K562 (cell line): Measurements from ENCODE around the gene SPTLC1. TPM values are rescaled to one million over a fixed set of nuclear protein-coding genes. Genes with fewer than 3 reads are reported as not detected.

Experiments
- ATAC-seq: fragments of 200-7000 bp; cut with Tn5 transposase; 3 replicates; pipeline ENCODE4 v1.9.1; 2020; ENCODE audit warnings: moderate library complexity
- BruUV-seq: library from RNA; stranded (reverse); fragments of 400-500 nt; replicated peaks from 2 replicates; lab custom pipeline; 2021; lab: Mats Ljungman, UMichigan
- CTCF ChIA-PET: fragments of 300-600 bp; formaldehyde crosslinking; extraction: SDS; loops from one replicate; lab custom pipeline; 2021; ENCODE audit warnings: low intra/inter-chr PET ratio; lab: Yijun Ruan, JAX
- POLR2A ChIA-PET: fragments of 300-600, 350-650 bp; sonication (Branson Sonifier 250); formaldehyde crosslinking; extraction: SDS; loops from one replicate; lab custom pipeline; 2021; ENCODE audit warnings: antibody characterized with exemption, inconsistent platforms; lab: Yijun Ruan, JAX
- DNase-seq, 4 experiments: peaks; one replicate each; pipeline versions ENCODE4 v3.0.0 to v3.0.0-alpha.2; 2011 to 2018; ENCODE audit warnings: low spot score in 3 of 4, mixed read lengths in 3 of 4; ENCODE audit errors: extremely low read depth in 1 of 4
- FAIRE-seq: peaks from 2 replicates; lab custom pipeline; 2011; peaks lifted over from hg19 to GRCh38; lab: Jason Lieb, UNC
- H2AFZ ChIP-seq: 2 replicates; pipeline ENCODE4 v1.6.0; 2011; ENCODE audit warnings: low read depth, low read length, control low read depth, inconsistent platforms
- H3K27ac ChIP-seq: fragments of 200-600 bp; 3 replicates; pipeline ENCODE4 v1.8.0; 2011; ENCODE audit warnings: low read depth, mild to moderate bottlenecking, control low read depth, inconsistent platforms, low read length, moderate library complexity, mixed read lengths; ENCODE audit errors: extremely low read depth
- H3K27me3 ChIP-seq, 2 experiments: fragments of 300-600 bp in 1 of 2; 2 replicates in 1 of 2; 3 replicates in 1 of 2; pipeline versions ENCODE4 v1.6.0 to v1.8.0; 2011; ENCODE audit warnings: inconsistent platforms in 2 of 2, low read length in 2 of 2, mild to moderate bottlenecking in 1 of 2, mixed read lengths in 1 of 2, moderate library complexity in 1 of 2; ENCODE audit not compliant: control insufficient read depth in 2 of 2, insufficient read depth in 2 of 2
- H3K36me3 ChIP-seq: fragments of 300-600 bp; 3 replicates; pipeline ENCODE4 v1.8.0; 2011; ENCODE audit warnings: mild to moderate bottlenecking, low read length, inconsistent platforms; ENCODE audit not compliant: control insufficient read depth, insufficient read depth
- H3K4me1 ChIP-seq, 2 experiments: fragments of 200-600 bp in 1 of 2; replicated peaks in 1 of 2; 2 replicates in 1 of 2; 3 replicates in 1 of 2; pipeline versions ENCODE4 v1.5.1 to v1.8.0; 2011; ENCODE audit warnings: inconsistent platforms in 2 of 2, low read length in 2 of 2, mild to moderate bottlenecking in 1 of 2, mixed read lengths in 1 of 2, moderate library complexity in 1 of 2; ENCODE audit not compliant: control insufficient read depth in 2 of 2, insufficient read depth in 2 of 2
- H3K4me2 ChIP-seq: 2 replicates; pipeline ENCODE4 v1.6.1; 2011; ENCODE audit warnings: low read length, control low read depth, inconsistent platforms, mixed read lengths; ENCODE audit not compliant: insufficient read depth
- H3K4me3 ChIP-seq: fragments of 200-600 bp; sonication (generic), shearing (Covaris generic); 2 replicates; pipeline ENCODE4 v1.5.1; 2016; ENCODE audit warnings: control low read depth, inconsistent platforms
- H3K79me2 ChIP-seq: fragments of 200-600 bp; 3 replicates; pipeline ENCODE4 v1.8.0; 2011; ENCODE audit warnings: low read length, inconsistent platforms; ENCODE audit not compliant: control insufficient read depth, insufficient read depth
- H3K9ac ChIP-seq, 2 experiments: 2 replicates each; pipeline versions ENCODE4 v1.6.0 to v1.6.1; 2011; ENCODE audit warnings: low read depth in 2 of 2, low read length in 2 of 2, control low read depth in 1 of 2, inconsistent platforms in 1 of 2, mild to moderate bottlenecking in 1 of 2, mixed read lengths in 1 of 2; ENCODE audit not compliant: insufficient read depth in 1 of 2
- H3K9me1 ChIP-seq: one replicate; pipeline ENCODE4 v1.6.0; 2011; ENCODE audit warnings: inconsistent platforms, mild to moderate bottlenecking, low read length, moderate library complexity; ENCODE audit not compliant: control insufficient read depth, insufficient read depth
- H3K9me3 ChIP-seq: replicated peaks from 2 replicates; pipeline ENCODE4 v1.5.1; 2011; ENCODE audit warnings: low read depth, low read length, inconsistent platforms; ENCODE audit not compliant: control insufficient read depth, insufficient read depth
- H4K20me1 ChIP-seq: replicated peaks from 2 replicates; pipeline ENCODE4 v1.6.1; 2011; ENCODE audit warnings: low read length, inconsistent platforms, mixed read lengths; ENCODE audit not compliant: control insufficient read depth, insufficient read depth
- ARID2 ChIP-seq: fragments of 450-650 bp; IDR thresholded peaks from 2 replicates; pipeline ENCODE4 v1.6.1; 2017; ENCODE audit warnings: antibody characterized with exemption, mild to moderate bottlenecking
- EHMT2 ChIP-seq: fragments of 450-650 bp; IDR thresholded peaks from 2 replicates; pipeline ENCODE4 v1.6.1; 2018; ENCODE audit warnings: antibody characterized with exemption
- ELF1 ChIP-seq: fragments of 200-800 bp; sonication (Bioruptor generic); IDR thresholded peaks from 2 replicates; pipeline ENCODE4 v1.6.1; 2016; ENCODE audit warnings: missing genetic modification characterization, missing compliant biosample characterization
- RNF2 ChIP-seq: sonication (generic); IDR thresholded peaks from 2 replicates; pipeline ENCODE4 v1.6.1; 2016
- SMARCC2 ChIP-seq: fragments of 450-650 bp; IDR thresholded peaks from 2 replicates; pipeline ENCODE4 v1.6.1; 2017; ENCODE audit warnings: antibody characterized with exemption, moderate library complexity, mild to moderate bottlenecking, low read depth
- ZNF143 ChIP-seq: sonication (generic); formaldehyde crosslinking; IDR thresholded peaks from 2 replicates; pipeline ENCODE4 v1.9.0; 2022; ENCODE audit warnings: mild to moderate bottlenecking, missing genetic modification reagents
- WGBS: fragments of 100-300 bp; shearing (Covaris generic); methylation state at CpG from one replicate; pipeline ENCODE4 v1.1.6; 2016; ENCODE audit warnings: low coverage, mixed read lengths; ENCODE audit not compliant: insufficient coverage; ENCODE audit errors: missing lambda C conversion rate; 5-methylcytosine and 5-hydroxymethylcytosine counted together
- in situ Hi-C: fragments of 300-500 bp; cut with MboI; formaldehyde crosslinking; loops from 4 replicates; pipeline ENCODE4 v1.15.0; 2018; ENCODE audit warnings: inconsistent platforms, mixed read lengths
- intact Hi-C: fragments of 100-400 bp; cut with micrococcal nuclease; formaldehyde crosslinking; loops from 2 replicates; pipeline ENCODE4 v1.14.2; 2022
- polyA plus RNA-seq, 8 experiments: library from polyadenylated mRNA; depleted of rRNA in 4 of 8; stranded (reverse) in 5 of 8; unstranded in 3 of 8; fragments of >200 nt; fragmentation: Nextera tagmentation in 2 of 8; fragmentation: Illumina TruSeq in 1 of 8; extraction: Ambion mirVana in 2 of 8; extraction: Trizol in 1 of 8; gene quantifications; 2 replicates each; pipeline versions ENCODE4 v1.2.1 to v1.2.3, GENCODE V29; 2011 to 2014; ENCODE audit warnings: inconsistent platforms in 1 of 8, missing spikeins in 1 of 8
- total RNA-seq, 7 experiments: library from RNA; depleted of rRNA in 6 of 7; stranded (reverse); fragments of >200 nt in 6 of 7; fragmentation: Illumina TruSeq in 2 of 7; extraction: Trizol in 2 of 7; gene quantifications; 2 replicates each; pipeline versions ENCODE4 v1.2.1 to v1.2.3, GENCODE V29; 2011 to 2021; ENCODE audit warnings: low replicate concordance in 1 of 7
- TF ChIP-seq, protein P1 (sequence below): sonication (generic); formaldehyde crosslinking; IDR thresholded peaks from 2 replicates; pipeline ENCODE4 v1.8.1; 2022; ENCODE audit warnings: missing genetic modification reagents

SPTLC1 gene
- total and polyA plus RNA-seq, 9 of the 15 experiments (the other 6 are each of a cell fraction or from before 2014, with no cell fraction given), result 58.8 to 125 (median 84.5) TPM

DNA sequence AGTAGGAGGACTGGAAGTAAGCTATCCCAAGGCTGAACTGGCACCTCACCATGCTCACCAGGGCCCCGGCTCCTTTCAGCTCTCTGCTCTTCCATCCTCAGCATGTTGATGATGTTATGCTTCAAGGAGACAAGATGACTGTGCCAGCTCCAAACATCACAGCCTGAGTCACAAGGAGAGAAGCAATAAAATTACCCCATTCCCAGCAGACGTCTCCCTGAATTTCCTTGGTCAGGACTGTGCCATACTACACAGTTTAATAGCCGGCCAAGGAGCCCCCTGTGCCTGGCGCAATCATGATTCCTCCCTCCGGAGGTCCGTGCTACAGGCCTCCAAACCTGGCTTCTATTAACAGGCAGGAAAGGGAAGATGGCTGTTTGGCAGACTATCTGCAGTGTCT lies 114.0 kb downstream of the SPTLC1 start:
- WGBS, result 0% methylated on average over 6 of the region's 6 CpGs
- no TSS peak for BruUV-seq
- Histone ChIP-seq H3K79me2 (no peaks in the 10 kb centered on the region), H3K9me1 (peaks cover 4% of the 10 kb centered on the region), H3K4me2 (no peak overlapping the region), H3K36me3 (no peaks in the 10 kb centered on the region), H3K4me3 (no peak overlapping the region), H3K9ac (no peak overlapping the region), H3K4me1 (peaks cover 0 to 6% of the 10 kb centered on the region in 2 experiments; a peak in 2 of 5 replicates), H2AFZ (no peak overlapping the region), H3K27ac (no peak overlapping the region), H4K20me1 (no peaks in the 10 kb centered on the region), H3K27me3 (peaks cover 15 to 34% of the 10 kb centered on the region in 2 experiments; a peak in 4 of 5 replicates), H3K9me3 (no peaks in the 10 kb centered on the region)
- no peak for DNase-seq
- POLR2A ChIA-PET, result interaction anchor here (0.7 kb wide), 1 partner anchor 15 kb away, joined by 4 read pairs; no protein-coding TSS in a partner anchor
- in situ Hi-C loops, result no loop called here
- FAIRE-seq, result no peak
- intact Hi-C loops, result no loop called here
- TF ChIP-seq ARID2 (no peak), ZNF143 (CRISPR knock-in tag) (no peak), ELF1 (tag) (no peak), RNF2 (no peak), SMARCC2 (no peak), EHMT2 (no peak)
- TF ChIP-seq, protein P1, sequence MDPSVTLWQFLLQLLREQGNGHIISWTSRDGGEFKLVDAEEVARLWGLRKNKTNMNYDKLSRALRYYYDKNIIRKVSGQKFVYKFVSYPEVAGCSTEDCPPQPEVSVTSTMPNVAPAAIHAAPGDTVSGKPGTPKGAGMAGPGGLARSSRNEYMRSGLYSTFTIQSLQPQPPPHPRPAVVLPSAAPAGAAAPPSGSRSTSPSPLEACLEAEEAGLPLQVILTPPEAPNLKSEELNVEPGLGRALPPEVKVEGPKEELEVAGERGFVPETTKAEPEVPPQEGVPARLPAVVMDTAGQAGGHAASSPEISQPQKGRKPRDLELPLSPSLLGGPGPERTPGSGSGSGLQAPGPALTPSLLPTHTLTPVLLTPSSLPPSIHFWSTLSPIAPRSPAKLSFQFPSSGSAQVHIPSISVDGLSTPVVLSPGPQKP (CRISPR knock-in tag), result no peak
- ATAC-seq, result no peak
- CTCF ChIA-PET, result no interaction called here
